H1 (cell line): ENCODE measurements around the gene SPANXD. TPM values are rescaled to one million over a fixed set of nuclear protein-coding genes. Genes with fewer than 3 reads are reported as not detected.

ENCODE experiments used
- CTCF ChIA-PET: fragments of 300-600 bp; sonication (Branson Sonifier 250); formaldehyde crosslinking; loops from one replicate; lab custom pipeline; 2021; ENCODE audit not compliant: partially characterized antibody; lab: Charles Lee
- POLR2A ChIA-PET: fragments of 300-600 bp; sonication (Branson Sonifier 250); formaldehyde crosslinking; loops from one replicate; lab custom pipeline; 2021; ENCODE audit warnings: inconsistent platforms; ENCODE audit not compliant: partially characterized antibody; lab: Charles Lee
- DNase-seq, 2 experiments: peaks; one replicate each; pipeline versions ENCODE4 v3.0.0 to v3.0.0-alpha.2; 2010 to 2022; ENCODE audit warnings: low spot score in 2 of 2, low read depth in 1 of 2, mixed read lengths in 1 of 2
- FAIRE-seq: peaks from 2 replicates; lab custom pipeline; 2011; peaks lifted over from hg19 to GRCh38; lab: Jason Lieb, UNC
- H2AFZ ChIP-seq: 2 replicates; pipeline ENCODE4 v1.8.1; 2012; ENCODE audit warnings: low read length, inconsistent platforms
- H2AK5ac ChIP-seq: 2 replicates; pipeline ENCODE4 v1.6.1; 2013; ENCODE audit warnings: low read depth, low read length
- H2BK120ac ChIP-seq: replicated peaks from 2 replicates; pipeline ENCODE3; 2013; ENCODE audit warnings: low read depth, low read length, inconsistent platforms
- H2BK12ac ChIP-seq: 2 replicates; pipeline ENCODE4 v1.6.1; 2013; ENCODE audit warnings: low read depth, low read length
- H2BK15ac ChIP-seq: 2 replicates; pipeline ENCODE4 v1.6.1; 2013; ENCODE audit warnings: low read length
- H2BK20ac ChIP-seq: 2 replicates; pipeline ENCODE4 v1.6.1; 2013; ENCODE audit warnings: low read length
- H2BK5ac ChIP-seq: 2 replicates; pipeline ENCODE4 v1.6.1; 2013; ENCODE audit warnings: low read depth, low read length
- H3K14ac ChIP-seq: 2 replicates; pipeline ENCODE4 v1.6.1; 2013; ENCODE audit warnings: inconsistent platforms; ENCODE audit not compliant: insufficient read length
- H3K18ac ChIP-seq: 2 replicates; pipeline ENCODE4 v1.6.1; 2013; ENCODE audit warnings: low read length; ENCODE audit errors: extremely low read depth
- H3K23ac ChIP-seq: 2 replicates; pipeline ENCODE4 v1.6.1; 2013; ENCODE audit warnings: inconsistent platforms; ENCODE audit not compliant: insufficient read length
- H3K23me2 ChIP-seq: 2 replicates; pipeline ENCODE4 v1.6.1; 2013; ENCODE audit warnings: low read depth, low read length
- H3K27ac ChIP-seq: 2 replicates; pipeline ENCODE4 v1.6.1; 2011; ENCODE audit warnings: low read depth, low read length, inconsistent platforms
- H3K27me3 ChIP-seq, 4 experiments: replicated peaks in 1 of 4; 1 replicate in 1 of 4; 2 replicates in 3 of 4; pipeline versions ENCODE4 v1.6.1 to v1.8.1; 2011 to 2013; ENCODE audit warnings: low read length in 3 of 4, mild to moderate bottlenecking in 3 of 4, inconsistent platforms in 2 of 4, mixed read lengths in 2 of 4, moderate library complexity in 1 of 4; ENCODE audit not compliant: control insufficient read depth in 3 of 4, insufficient read depth in 3 of 4; ENCODE audit errors: extremely low read depth in 1 of 4
- H3K36me3 ChIP-seq, 4 experiments: 2 replicates each; pipeline versions ENCODE4 v1.6.1 to v1.8.1; 2011 to 2013; ENCODE audit warnings: mild to moderate bottlenecking in 4 of 4, low read length in 3 of 4, moderate library complexity in 2 of 4, control low read depth in 1 of 4, inconsistent platforms in 1 of 4; ENCODE audit not compliant: insufficient read depth in 4 of 4, control insufficient read depth in 2 of 4
- H3K4ac ChIP-seq: replicated peaks from 2 replicates; pipeline ENCODE3; 2013; ENCODE audit warnings: low read length, low read depth, mixed read lengths, inconsistent platforms; ENCODE audit not compliant: insufficient read length
- H3K4me1 ChIP-seq, 4 experiments: replicated peaks in 1 of 4; 1 replicate in 1 of 4; 2 replicates in 3 of 4; pipeline versions ENCODE4 v1.6.1 to v1.8.1; 2011 to 2013; ENCODE audit warnings: low read length in 3 of 4, inconsistent platforms in 2 of 4, mixed read lengths in 1 of 4; ENCODE audit not compliant: insufficient read depth in 4 of 4, control insufficient read depth in 3 of 4
- H3K4me2 ChIP-seq, 2 experiments: 2 replicates each; pipeline versions ENCODE4 v1.6.1 to v1.8.1; 2011 to 2013; ENCODE audit warnings: low read depth in 2 of 2, low read length in 2 of 2, control low read depth in 1 of 2, inconsistent platforms in 1 of 2, mild to moderate bottlenecking in 1 of 2; ENCODE audit not compliant: insufficient read depth in 1 of 2
- H3K4me3 ChIP-seq, 4 experiments: fragments of 200-600, 300-600 bp in 1 of 4; sonication (generic), shearing (Covaris generic), sonication (Bioruptor Twin) in 1 of 4; 2 replicates each; pipeline versions ENCODE4 v1.5.1 to v1.8.1; 2011 to 2016; ENCODE audit warnings: low read length in 4 of 4, low read depth in 3 of 4, control low read depth in 2 of 4, inconsistent platforms in 2 of 4, mild to moderate bottlenecking in 2 of 4, mixed read lengths in 1 of 4, moderate library complexity in 1 of 4; ENCODE audit not compliant: insufficient read depth in 2 of 4; ENCODE audit errors: extremely low read depth in 1 of 4
- H3K56ac ChIP-seq: replicated peaks from 2 replicates; pipeline ENCODE3; 2013; ENCODE audit warnings: low read depth, mild to moderate bottlenecking, mixed read lengths, low read length, inconsistent platforms; ENCODE audit not compliant: insufficient read length
- H3K79me1 ChIP-seq: 2 replicates; pipeline ENCODE4 v1.6.1; 2013; ENCODE audit warnings: low read depth, low read length, control low read depth
- H3K79me2 ChIP-seq, 2 experiments: 2 replicates each; pipeline versions ENCODE4 v1.6.1 to v1.8.1; 2012 to 2013; ENCODE audit warnings: low read length in 2 of 2, mild to moderate bottlenecking in 2 of 2, inconsistent platforms in 1 of 2; ENCODE audit not compliant: insufficient read depth in 2 of 2, control insufficient read depth in 1 of 2
- H3K9ac ChIP-seq, 4 experiments: replicated peaks in 1 of 4; 1 replicate in 1 of 4; 2 replicates in 3 of 4; pipeline versions ENCODE4 v1.6.1 to v1.8.1; 2011 to 2013; ENCODE audit warnings: low read depth in 3 of 4, low read length in 3 of 4, control low read depth in 2 of 4, mild to moderate bottlenecking in 2 of 4, moderate library complexity in 2 of 4, inconsistent platforms in 1 of 4; ENCODE audit errors: extremely low read depth in 1 of 4
- H3K9me3 ChIP-seq, 2 experiments: 2 replicates each; pipeline versions ENCODE4 v1.6.1 to v1.8.1; 2012 to 2013; ENCODE audit warnings: mild to moderate bottlenecking in 2 of 2, moderate library complexity in 2 of 2, control low read depth in 1 of 2, inconsistent platforms in 1 of 2, low read depth in 1 of 2, low read length in 1 of 2, mixed read lengths in 1 of 2; ENCODE audit not compliant: insufficient read depth in 2 of 2
- H4K20me1 ChIP-seq, 2 experiments: replicated peaks in 1 of 2; 2 replicates each; pipeline versions ENCODE3 to v1.8.1; 2011 to 2013; ENCODE audit warnings: inconsistent platforms in 2 of 2, low read length in 2 of 2, mild to moderate bottlenecking in 1 of 2; ENCODE audit not compliant: insufficient read depth in 2 of 2, control insufficient read depth in 1 of 2
- H4K5ac ChIP-seq: 2 replicates; pipeline ENCODE4 v1.6.1; 2013; ENCODE audit warnings: low read length, low read depth, mixed read lengths, inconsistent platforms; ENCODE audit not compliant: insufficient read length
- H4K8ac ChIP-seq: 2 replicates; pipeline ENCODE4 v1.8.0; 2013; ENCODE audit warnings: mild to moderate bottlenecking, moderate library complexity, low read length, inconsistent platforms; ENCODE audit not compliant: insufficient read depth; ENCODE audit errors: extremely low read depth
- H4K91ac ChIP-seq: replicated peaks from 2 replicates; pipeline ENCODE3; 2013; ENCODE audit warnings: low read length, mixed read lengths, inconsistent platforms; ENCODE audit not compliant: insufficient read length
- CBX5 ChIP-seq: fragments of 300-800, 300-1000 bp; sonication (generic); IDR thresholded peaks from 2 replicates; pipeline ENCODE4 v1.7.1; 2016; ENCODE audit warnings: antibody characterized with exemption, low read length, low read depth
- CTBP2 ChIP-seq: IDR thresholded peaks from 2 replicates; pipeline ENCODE4 v1.7.0; 2011; ENCODE audit warnings: borderline replicate concordance, mild to moderate bottlenecking, moderate library complexity, mixed read lengths, low read length; ENCODE audit not compliant: insufficient read depth, insufficient read length
- EGR1 ChIP-seq: IDR thresholded peaks from 2 replicates; pipeline ENCODE4 v1.6.1; 2011; ENCODE audit warnings: low read depth, low read length, borderline replicate concordance
- EZH2 ChIP-seq: fragments of 200-600 bp; sonication (generic); IDR thresholded peaks from 2 replicates; pipeline ENCODE4 v1.7.1; 2012; ENCODE audit warnings: low read depth, mild to moderate bottlenecking, moderate library complexity, low read length, inconsistent platforms; ENCODE audit not compliant: severe bottlenecking
- KDM4A ChIP-seq: IDR thresholded peaks from one replicate; pipeline ENCODE4 v1.7.1; 2012; ENCODE audit warnings: low read depth, mild to moderate bottlenecking, moderate library complexity, low read length, inconsistent platforms; ENCODE audit not compliant: severe bottlenecking
- MAX ChIP-seq: IDR thresholded peaks from 2 replicates; pipeline ENCODE4 v1.6.1; 2012; ENCODE audit warnings: inconsistent platforms
- POLR2AphosphoS5 ChIP-seq: IDR thresholded peaks from 2 replicates; pipeline ENCODE4 v1.6.1; 2011; ENCODE audit warnings: low read depth, low read length
- RAD21 ChIP-seq, 2 experiments: IDR thresholded peaks in 1 of 2; conservative IDR thresholded peaks in 1 of 2; 2 replicates each; pipeline ENCODE4 v1.6.1; 2011; ENCODE audit warnings: low read depth in 2 of 2, low read length in 2 of 2, improper control_type of control experiment in 1 of 2, inconsistent platforms in 1 of 2, mild to moderate bottlenecking in 1 of 2, moderate library complexity in 1 of 2
- SP1 ChIP-seq: IDR thresholded peaks from 2 replicates; pipeline ENCODE4 v1.6.1; 2011; ENCODE audit warnings: low read depth, low read length
- SP2 ChIP-seq: IDR thresholded peaks from 2 replicates; pipeline ENCODE4 v1.6.1; 2012; ENCODE audit warnings: mild to moderate bottlenecking, low read length, inconsistent platforms
- TCF12 ChIP-seq: IDR thresholded peaks from 2 replicates; pipeline ENCODE4 v1.6.1; 2011; ENCODE audit warnings: low read depth, mild to moderate bottlenecking, low read length
- WGBS, 2 experiments: shearing (Covaris generic) in 1 of 2; methylation state at CpG; one replicate each; pipeline versions ENCODE4 v1.1.6 to v1.1.7; 2013 to 2015; ENCODE audit warnings: low lambda C conversion rate in 2 of 2, mixed read lengths in 2 of 2, inconsistent platforms in 1 of 2, low coverage in 1 of 2, missing lambda C conversion rate in 1 of 2; ENCODE audit not compliant: insufficient replicate concordance in 2 of 2, insufficient coverage in 1 of 2, insufficient read length in 1 of 2; ENCODE audit errors: extremely low coverage in 1 of 2, missing lambda C conversion rate in 1 of 2; 5-methylcytosine and 5-hydroxymethylcytosine counted together
- polyA plus RNA-seq, 7 experiments: library from polyadenylated mRNA; depleted of rRNA in 3 of 7; stranded (reverse) in 5 of 7; unstranded in 2 of 7; fragments of >200 nt in 5 of 7; fragments of 200-250 nt in 2 of 7; gene quantifications; 1 replicate in 5 of 7; 2 replicates in 1 of 7; 4 replicates in 1 of 7; pipeline versions ENCODE4 v1.2.1 to v1.2.3, GENCODE V29; 2011 to 2013; ENCODE audit warnings: missing spikeins in 2 of 7, mixed read lengths in 2 of 7
- total RNA-seq: library from RNA; stranded (reverse); fragmentation: NEBNext Ultra II Directional; extraction: Animal tissue kit (Norgen Biotek cat#: 25700); gene quantifications from 2 replicates; pipeline ENCODE4 v1.2.1, GENCODE V29; 2021
- TF ChIP-seq, protein P1 (sequence below): IDR thresholded peaks from 2 replicates; pipeline ENCODE4 v1.6.1; 2011; ENCODE audit warnings: low read depth, mild to moderate bottlenecking, low read length; ENCODE audit not compliant: insufficient read depth

The SPANXD gene
- total and polyA plus RNA-seq, 2 of the 8 experiments (the other 6 are each of a cell fraction or from before 2014, with no cell fraction given) = not detected

GRCh38 chrX:141732031-141732430 is 33.5 kb upstream of the SPANXD start:
- H3K79me1 ChIP-seq = no peaks in the 10 kb centered on the region
- no peaks in the 10 kb centered on the region for H3K4me1 ChIP-seq
- no peaks in the 10 kb centered on the region for H3K23me2 ChIP-seq
- no peak overlapping the region for H3K27ac ChIP-seq
- no peak overlapping the region for H3K56ac ChIP-seq
- H3K9me3 ChIP-seq = no peaks in the 10 kb centered on the region
- H2AK5ac ChIP-seq = no peak overlapping the region
- H3K4me2 ChIP-seq = no peak overlapping the region
- WGBS, 2 experiments = 95% methylated on average over 2 of the region's 2 CpGs; no CpG with 5 or more reads in 1 of the 2 experiments
- H2BK12ac ChIP-seq = no peak overlapping the region
- H4K8ac ChIP-seq = no peak overlapping the region
- no peak overlapping the region for H3K18ac ChIP-seq
- no peak overlapping the region for H2BK15ac ChIP-seq
- no peak overlapping the region for H2BK20ac ChIP-seq
- H3K4me3 ChIP-seq = no peak overlapping the region
- no peak overlapping the region for H3K9ac ChIP-seq
- H2BK120ac ChIP-seq = no peak overlapping the region
- FAIRE-seq (no peak), DNase-seq (no peak)
- no peak overlapping the region for H2BK5ac ChIP-seq
- H3K4ac ChIP-seq = no peak overlapping the region
- CTCF ChIA-PET = no interaction called here
- H4K5ac ChIP-seq = no peak overlapping the region
- H3K27me3 ChIP-seq = no peaks in the 10 kb centered on the region
- H3K36me3 ChIP-seq = no peaks in the 10 kb centered on the region
- H3K79me2 ChIP-seq = no peaks in the 10 kb centered on the region
- no peak overlapping the region for H4K91ac ChIP-seq
- TF ChIP-seq CBX5 = no peak
- no peak for TF ChIP-seq MAX
- no peak for TF ChIP-seq TCF12
- no peak for TF ChIP-seq POLR2AphosphoS5
- TF ChIP-seq KDM4A = no peak
- no peak for TF ChIP-seq EZH2
- no peak for TF ChIP-seq SP1
- TF ChIP-seq, protein P1, sequence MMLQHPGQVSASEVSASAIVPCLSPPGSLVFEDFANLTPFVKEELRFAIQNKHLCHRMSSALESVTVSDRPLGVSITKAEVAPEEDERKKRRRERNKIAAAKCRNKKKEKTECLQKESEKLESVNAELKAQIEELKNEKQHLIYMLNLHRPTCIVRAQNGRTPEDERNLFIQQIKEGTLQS = no peak
- TF ChIP-seq RAD21 (IDR thresholded peaks at IDR 0.05 in 1 of 2, conservative IDR thresholded peaks at IDR 0.05 in 1 of 2; ENCODE audit: low read depth in 2 of 2, low read length in 2 of 2) = no peak
- no peak for TF ChIP-seq SP2
- no peak for TF ChIP-seq CTBP2
- TF ChIP-seq EGR1 = no peak
- H3K14ac ChIP-seq = no peak overlapping the region
- POLR2A ChIA-PET = no interaction called here
- H4K20me1 ChIP-seq = no peaks in the 10 kb centered on the region
- H3K23ac ChIP-seq = no peak overlapping the region
- no peak overlapping the region for H2AFZ ChIP-seq
